Gastrocnemius medialis (tissue), 4 donors: Measurements from ENCODE around the gene GGT6.

ENCODE experiments used
- CTCF ChIP-seq, 5 experiments: fragments of 450-650 bp in 3 of 5; fragments of 200-600 bp in 2 of 5; sonication (generic) in 2 of 5; IDR thresholded peaks in 4 of 5; conservative IDR thresholded peaks in 1 of 5; 1 replicate in 4 of 5; 2 replicates in 1 of 5; pipeline ENCODE4 v1.5.1; 2016 to 2019; ENCODE audit warnings: antibody characterized with exemption in 5 of 5, mild to moderate bottlenecking in 3 of 5, moderate library complexity in 3 of 5
- POLR2A ChIP-seq, 2 donors: fragments of 450-650 bp; IDR thresholded peaks; one replicate each; pipeline ENCODE4 v1.6.1; 2017; ENCODE audit warnings: antibody characterized with exemption in 2 of 2, mild to moderate bottlenecking in 2 of 2, moderate library complexity in 2 of 2

- TF ChIP-seq CTCF (IDR thresholded peaks at IDR 0.05 in 4 of 5, conservative IDR thresholded peaks at IDR 0.05 in 1 of 5): no peak
- no peak for TF ChIP-seq POLR2A (IDR thresholded peaks at IDR 0.05)
These were observed 43.6 kb downstream of the GGT6 start for GRCh38 chr17:4516735-4517134.
